Measurements from ENCODE around the gene SYTL1.

Gene SYTL1

GRCh38 chr1:27341525-27342252 is at the start of gene SYTL1:
TSS of gene SYTL1 (plus strand) at chr1:27342022. CDS start at chr1:27345335, 3,313 bp downstream.
- DNase-seq (ENCODE audit: low spot score): peak; percentile 30

GRCh38 chr1:27292106-27292505 is 49.7 kb upstream of the SYTL1 start:
- no peak for DNase-seq (ENCODE audit: low spot score)

- DNase-seq (ENCODE audit: low spot score): no peak
These were observed 47.9 kb upstream of the SYTL1 start for GRCh38 chr1:27293915-27294314.

GRCh38 chr1:27296773-27297291 is 45.0 kb upstream of the SYTL1 start:
- DNase-seq (ENCODE audit: low spot score): peak; percentile 51

- no peak for DNase-seq (ENCODE audit: low spot score)
These were observed 43.9 kb upstream of the SYTL1 start for GRCh38 chr1:27297903-27298302.

GRCh38 chr1:27298632-27299384 is 43.0 kb upstream of the SYTL1 start:
- no peak for DNase-seq (ENCODE audit: low spot score)

- peak; percentile 78 for DNase-seq (ENCODE audit: low spot score)
These were observed 42.2 kb upstream of the SYTL1 start for GRCh38 chr1:27299385-27300271.

GRCh38 chr1:27300341-27301051 is 41.3 kb upstream of the SYTL1 start:
- peak; percentile 83 for DNase-seq (ENCODE audit: low spot score)

GRCh38 chr1:27301052-27301422 is 40.8 kb upstream of the SYTL1 start:
- DNase-seq (ENCODE audit: low spot score): no peak

- DNase-seq (ENCODE audit: low spot score): no peak
These were observed 40.1 kb upstream of the SYTL1 start for GRCh38 chr1:27301582-27302199.

- DNase-seq (ENCODE audit: low spot score): no peak
These were observed 39.2 kb upstream of the SYTL1 start for GRCh38 chr1:27302612-27303011.

GRCh38 chr1:27303509-27303908 is 38.3 kb upstream of the SYTL1 start:
- no peak for DNase-seq (ENCODE audit: low spot score)

GRCh38 chr1:27306071-27306470 is 35.8 kb upstream of the SYTL1 start:
- no peak for DNase-seq (ENCODE audit: low spot score)

GRCh38 chr1:27306892-27307761 is 34.7 kb upstream of the SYTL1 start:
- no peak for DNase-seq (ENCODE audit: low spot score)

- DNase-seq (ENCODE audit: low spot score): no peak
These were observed 33.8 kb upstream of the SYTL1 start for GRCh38 chr1:27307874-27308598.

GRCh38 chr1:27314169-27314568 is 27.7 kb upstream of the SYTL1 start:
- no peak for DNase-seq (ENCODE audit: low spot score)

GRCh38 chr1:27314737-27315136 is 27.1 kb upstream of the SYTL1 start:
- no peak for DNase-seq (ENCODE audit: low spot score)

GRCh38 chr1:27316860-27317259 is 25.0 kb upstream of the SYTL1 start:
- DNase-seq (ENCODE audit: low spot score): no peak

- no peak for DNase-seq (ENCODE audit: low spot score)
These were observed 23.7 kb upstream of the SYTL1 start for GRCh38 chr1:27318136-27318535.

GRCh38 chr1:27318596-27318995 is 23.2 kb upstream of the SYTL1 start:
- no peak for DNase-seq (ENCODE audit: low spot score)
